SK-N-SH (cell line): ENCODE measurements around the gene FGD6. TPM values are rescaled to one million over a fixed set of nuclear protein-coding genes. Genes with fewer than 3 reads are reported as not detected.

Experiments used
- CTCF ChIA-PET: fragments of 300-600, 350-600 bp; formaldehyde crosslinking; extraction: SDS; loops from one replicate; lab custom pipeline; 2021; lab: Yijun Ruan, JAX
- POLR2A ChIA-PET: fragments of 350-600 bp; sonication (Branson Sonifier 250); formaldehyde crosslinking; extraction: SDS; loops from one replicate; lab custom pipeline; 2020; ENCODE audit warnings: antibody characterized with exemption, inconsistent platforms; lab: Yijun Ruan, JAX
- DNase-seq: peaks from one replicate; pipeline ENCODE4 v3.0.0; 2012
- H2AFZ ChIP-seq: fragments of 200-600 bp; sonication (generic); 2 replicates; pipeline ENCODE4 v1.8.1; 2016; ENCODE audit warnings: antibody characterized with exemption, mild to moderate bottlenecking, low read depth
- H3F3A ChIP-seq: fragments of 200-600 bp; sonication (generic); replicated peaks from 2 replicates; pipeline ENCODE3; 2016; ENCODE audit warnings: antibody characterized with exemption, mild to moderate bottlenecking; ENCODE audit not compliant: insufficient read depth
- H3K27ac ChIP-seq, 2 experiments: fragments of 200-500 bp in 1 of 2; fragments of 200-600 bp in 1 of 2; sonication (Bioruptor generic) in 1 of 2; sonication (generic), shearing (Covaris generic) in 1 of 2; 2 replicates each; pipeline versions ENCODE4 v1.5.1 to v1.6.1; 2014 to 2016; ENCODE audit warnings: low read depth in 2 of 2, inconsistent platforms in 1 of 2, low read length in 1 of 2, mild to moderate bottlenecking in 1 of 2, mixed read lengths in 1 of 2
- H3K27me3 ChIP-seq: fragments of 200-600 bp; sonication (generic), shearing (Covaris generic); 2 replicates; pipeline ENCODE4 v1.6.1; 2016; ENCODE audit warnings: mixed run types; ENCODE audit not compliant: insufficient read depth
- H3K36me3 ChIP-seq, 2 experiments: fragments of 200-500 bp in 1 of 2; fragments of 200-600 bp in 1 of 2; sonication (Bioruptor generic) in 1 of 2; sonication (generic) in 1 of 2; replicated peaks in 1 of 2; 2 replicates each; pipeline versions ENCODE3 to v1.5.1; 2014 to 2016; ENCODE audit warnings: low read length in 1 of 2, mild to moderate bottlenecking in 1 of 2; ENCODE audit not compliant: insufficient read depth in 2 of 2, control insufficient read depth in 1 of 2
- H3K4me1 ChIP-seq, 2 experiments: fragments of 200-500 bp in 1 of 2; fragments of 200-600 bp in 1 of 2; sonication (Bioruptor generic) in 1 of 2; sonication (generic), shearing (Covaris generic) in 1 of 2; 2 replicates each; pipeline versions ENCODE4 v1.5.1 to v1.6.1; 2014 to 2016; ENCODE audit warnings: low read depth in 1 of 2, low read length in 1 of 2, mixed run types in 1 of 2; ENCODE audit not compliant: insufficient read depth in 2 of 2, control insufficient read depth in 1 of 2
- H3K4me2 ChIP-seq: fragments of 200-600 bp; sonication (generic), shearing (Covaris generic); 2 replicates; pipeline ENCODE4 v1.6.1; 2017; ENCODE audit warnings: mixed run types
- H3K4me3 ChIP-seq, 2 experiments: fragments of 200-500 bp in 1 of 2; fragments of 200-600 bp in 1 of 2; sonication (Bioruptor generic) in 1 of 2; sonication (generic), shearing (Covaris generic) in 1 of 2; 2 replicates each; pipeline versions ENCODE4 v1.5.1 to v1.8.1; 2014 to 2016; ENCODE audit warnings: low read depth in 2 of 2, inconsistent platforms in 1 of 2, low read length in 1 of 2, mild to moderate bottlenecking in 1 of 2, mixed read lengths in 1 of 2, moderate library complexity in 1 of 2
- H3K79me2 ChIP-seq: fragments of 200-600 bp; sonication (generic); 2 replicates; pipeline ENCODE4 v1.8.1; 2017; ENCODE audit warnings: mild to moderate bottlenecking; ENCODE audit not compliant: insufficient read depth
- H3K9ac ChIP-seq: fragments of 200-600 bp; sonication (generic); 2 replicates; pipeline ENCODE4 v1.6.1; 2017; ENCODE audit warnings: mixed run types
- H3K9me2 ChIP-seq: fragments of 200-600 bp; sonication (generic); 2 replicates; pipeline ENCODE4 v1.6.1; 2017; ENCODE audit warnings: mixed run types
- H3K9me3 ChIP-seq: fragments of 200-600 bp; sonication (generic); 2 replicates; pipeline ENCODE4 v1.6.1; 2017; ENCODE audit warnings: mixed run types, mild to moderate bottlenecking, moderate library complexity
- H4K20me1 ChIP-seq: fragments of 200-600 bp; sonication (generic); 2 replicates; pipeline ENCODE4 v1.6.1; 2017; ENCODE audit warnings: mild to moderate bottlenecking, mixed run types; ENCODE audit not compliant: insufficient read depth
- CTCF ChIP-seq: fragments of 200-600 bp; sonication (generic); IDR thresholded peaks from 2 replicates; pipeline ENCODE4 v1.6.1; 2017; ENCODE audit warnings: antibody characterized with exemption, mild to moderate bottlenecking, moderate library complexity
- ELF1 ChIP-seq: IDR thresholded peaks from 2 replicates; pipeline ENCODE4 v1.4.0; 2012
- EP300 ChIP-seq, 2 experiments: IDR thresholded peaks; 2 replicates each; pipeline versions ENCODE4 v1.4.0 to v1.6.1; 2012; ENCODE audit warnings: borderline replicate concordance in 1 of 2, low read depth in 1 of 2, low read length in 1 of 2
- FOXM1 ChIP-seq: IDR thresholded peaks from 2 replicates; pipeline ENCODE4 v1.4.0; 2012; ENCODE audit warnings: low read depth, mild to moderate bottlenecking
- GATA2 ChIP-seq: sonication (generic); formaldehyde crosslinking; IDR thresholded peaks from 2 replicates; pipeline ENCODE4 v1.5.0; 2020; ENCODE audit warnings: mild to moderate bottlenecking, missing genetic modification reagents
- IRF3 ChIP-seq: fragments of 150-350 bp; IDR thresholded peaks from 2 replicates; pipeline ENCODE4 v1.6.1; 2016; ENCODE audit warnings: mild to moderate bottlenecking, low read depth, low read length
- MAX ChIP-seq: IDR thresholded peaks from 2 replicates; pipeline ENCODE4 v1.4.0; 2012; ENCODE audit warnings: low read depth
- PBX3 ChIP-seq: IDR thresholded peaks from 2 replicates; pipeline ENCODE4; 2012
- POLR2AphosphoS5 ChIP-seq: IDR thresholded peaks from 2 replicates; pipeline ENCODE4 v1.6.1; 2012; ENCODE audit warnings: low read depth, low read length
- RCOR1 ChIP-seq: fragments of 150-350 bp; IDR thresholded peaks from 2 replicates; pipeline ENCODE4 v1.6.1; 2017; ENCODE audit warnings: antibody characterized with exemption, low read length
- REST ChIP-seq: IDR thresholded peaks from 2 replicates; pipeline ENCODE4 v1.6.1; 2012; ENCODE audit warnings: mild to moderate bottlenecking, low read depth, low read length, moderate library complexity
- SIN3A ChIP-seq: IDR thresholded peaks from 2 replicates; pipeline ENCODE4 v1.6.1; 2012; ENCODE audit warnings: low read depth, mild to moderate bottlenecking, low read length, moderate library complexity, borderline replicate concordance
- TAF1 ChIP-seq: IDR thresholded peaks from 2 replicates; pipeline ENCODE4 v1.6.1; 2012; ENCODE audit warnings: low read depth, mild to moderate bottlenecking, low read length, moderate library complexity, borderline replicate concordance
- YY1 ChIP-seq: IDR thresholded peaks from 2 replicates; pipeline ENCODE4 v1.4.0; 2012; ENCODE audit warnings: low read depth, mild to moderate bottlenecking
- ZBTB33 ChIP-seq: IDR thresholded peaks from 2 replicates; pipeline ENCODE4 v1.4.0; 2012; ENCODE audit warnings: low read depth, borderline replicate concordance
- WGBS: methylation state at CpG from one replicate; pipeline ENCODE4 v1.1.6; 2017; ENCODE audit warnings: low lambda C conversion rate; 5-methylcytosine and 5-hydroxymethylcytosine counted together
- polyA plus RNA-seq, 3 experiments: library from polyadenylated mRNA; depleted of rRNA; stranded (reverse); fragments of >200 nt; gene quantifications; 2 replicates each; pipeline ENCODE4 v1.2.3, GENCODE V29; 2012

The FGD6 gene
- polyA plus RNA-seq, 1 of the 3 experiments (the other 2 are of a cell fraction): 2.8 TPM

GRCh38 chr12:95129115-95129514 is 88.2 kb downstream of the FGD6 start:
- POLR2A ChIA-PET: no interaction called here

More at GRCh38 chr12:95129115-95129514, 88.2 kb downstream of the FGD6 start:
- WGBS: 94% methylated on average over 2 of the region's 2 CpGs
- CTCF ChIA-PET: interaction anchor here (1.7 kb wide), 1 partner anchor 12 kb away, joined by 4 read pairs; no protein-coding TSS in a partner anchor
- Histone ChIP-seq H3K79me2 (no peaks in the 10 kb centered on the region), H3K27me3 (no peaks in the 10 kb centered on the region), H3F3A (peaks cover 14% of the 10 kb centered on the region), H2AFZ (no peak overlapping the region), H3K9ac (no peak overlapping the region), H3K4me2 (no peak overlapping the region), H4K20me1 (no peaks in the 10 kb centered on the region), H3K36me3 (peaks cover 0 to 25% of the 10 kb centered on the region in 2 experiments), H3K4me3 (no peak overlapping the region), H3K9me2 (no peaks in the 10 kb centered on the region), H3K9me3 (no peaks in the 10 kb centered on the region), H3K27ac (no peak overlapping the region), H3K4me1 (peaks cover 0 to 9% of the 10 kb centered on the region in 2 experiments; a peak in 1 of 4 replicates)
- no peak for DNase-seq
- no peak for TF ChIP-seq CTCF
- TF ChIP-seq POLR2AphosphoS5: no peak
- TF ChIP-seq YY1: no peak
- no peak for TF ChIP-seq RCOR1
- no peak for TF ChIP-seq MAX
- TF ChIP-seq PBX3: no peak
- TF ChIP-seq ZBTB33: no peak
- TF ChIP-seq FOXM1: no peak
- no peak for TF ChIP-seq EP300 (IDR thresholded peaks at IDR 0.05; ENCODE audit: borderline replicate concordance in 1 of 2, low read depth in 1 of 2, low read length in 1 of 2)
- no peak for TF ChIP-seq GATA2 (CRISPR knock-in tag)
- no peak for TF ChIP-seq ELF1
- no peak for TF ChIP-seq REST
- TF ChIP-seq TAF1: no peak
- TF ChIP-seq IRF3: no peak
- no peak for TF ChIP-seq SIN3A
